ENCODE results near the gene MTG1.

The MTG1 gene

GRCh38 chr10:133377818-133378250 is 16.1 kb upstream of the MTG1 start:
- peak overlapping the region; percentile 40; the same call in 1 of the 2 replicates for H3K27ac ChIP-seq
- no peak for TF ChIP-seq CTCF (conservative IDR thresholded peaks at IDR 0.05)

- no peak for TF ChIP-seq CTCF (conservative IDR thresholded peaks at IDR 0.05)
- H3K27ac ChIP-seq: peak overlapping the region; percentile 40; the same call in 1 of the 2 replicates
Observed at GRCh38 chr10:133378251-133379096, 15.5 kb upstream of the MTG1 start.

- no peak for TF ChIP-seq CTCF (conservative IDR thresholded peaks at IDR 0.05)
- peak within 1 kb of the TSS; percentile 44; the same call in 1 of the 2 replicates for H3K27ac ChIP-seq
Observed at GRCh38 chr10:133379152-133379800, 14.7 kb upstream of the MTG1 start, which contains the start of gene PAOX. Gene PAOX, plus strand, starts transcription at chr10:133379262. Its CDS starts 55 bp downstream, at chr10:133379317.

GRCh38 chr10:133379801-133380666 is 13.9 kb upstream of the MTG1 start:
- TF ChIP-seq CTCF (conservative IDR thresholded peaks at IDR 0.05): no peak
- H3K27ac ChIP-seq: peak overlapping the region; percentile 44; the same call in 1 of the 2 replicates

GRCh38 chr10:133381036-133381435 is 12.9 kb upstream of the MTG1 start:
- TF ChIP-seq CTCF (conservative IDR thresholded peaks at IDR 0.05): no peak
- no peak overlapping the region for H3K27ac ChIP-seq

GRCh38 chr10:133383551-133383950 is 10.4 kb upstream of the MTG1 start:
- TF ChIP-seq CTCF (conservative IDR thresholded peaks at IDR 0.05): no peak
- no peak overlapping the region for H3K27ac ChIP-seq

Measured in VCaP (cell line).